Measurements from ENCODE around the gene ARHGAP40.
A peak's percentile ranks its signal among the peaks of the same experiment; 100 is the strongest.

ARHGAP40 gene

GRCh38 chr20:38601216-38602184, at the start of gene ARHGAP40:
Gene ARHGAP40 (plus strand): TSS chr20:38601809.
- Histone ChIP-seq H3K4me3 (ENCODE audit: low read depth, low read length) (peak within 1 kb of the TSS; percentile 72), H3K36me3 (ENCODE audit: control insufficient read depth, insufficient read depth, low read length) (no peaks in the 10 kb centered on the region), H3K9ac (ENCODE audit: low read depth, low read length) (peak within 1 kb of the TSS; percentile 65)

GRCh38 chr20:38554986-38555385, 46.6 kb upstream of the ARHGAP40 start:
- Histone ChIP-seq H3K9me3 (ENCODE audit: control insufficient read depth, insufficient read depth, low read length) (no peaks in the 10 kb centered on the region), H3K36me3 (ENCODE audit: control insufficient read depth, insufficient read depth, low read length) (peaks cover 2% of the 10 kb centered on the region), H3K4me3 (ENCODE audit: low read depth, low read length) (no peak overlapping the region), H3K9ac (ENCODE audit: low read depth, low read length) (no peak overlapping the region), H3K27me3 (ENCODE audit: control insufficient read depth, insufficient read depth, low read length) (no peaks in the 10 kb centered on the region), H3K4me1 (ENCODE audit: control insufficient read depth, insufficient read depth, low read length) (no peaks in the 10 kb centered on the region)

More at GRCh38 chr20:38601216-38602184, at the start of gene ARHGAP40:
- Histone ChIP-seq H3K27me3 (ENCODE audit: control insufficient read depth, insufficient read depth, low read length) (peaks cover 15% of the 10 kb centered on the region), H3K9me3 (ENCODE audit: control insufficient read depth, insufficient read depth, low read length) (no peaks in the 10 kb centered on the region), H3K4me1 (ENCODE audit: control insufficient read depth, insufficient read depth, low read length) (peaks cover 8% of the 10 kb centered on the region)

- no peaks in the 10 kb centered on the region for H3K9me3 ChIP-seq (ENCODE audit: control insufficient read depth, insufficient read depth, low read length)
- H3K36me3 ChIP-seq (ENCODE audit: control insufficient read depth, insufficient read depth, low read length): peaks cover 2% of the 10 kb centered on the region
- H3K4me1 ChIP-seq (ENCODE audit: control insufficient read depth, insufficient read depth, low read length): no peaks in the 10 kb centered on the region
- no peak overlapping the region for H3K4me3 ChIP-seq (ENCODE audit: low read depth, low read length)
- no peaks in the 10 kb centered on the region for H3K27me3 ChIP-seq (ENCODE audit: control insufficient read depth, insufficient read depth, low read length)
- H3K9ac ChIP-seq (ENCODE audit: low read depth, low read length): no peak overlapping the region
These were observed 46.2 kb upstream of the ARHGAP40 start for GRCh38 chr20:38555395-38555794.

- H3K9ac ChIP-seq (ENCODE audit: low read depth, low read length): no peak overlapping the region
- H3K36me3 ChIP-seq (ENCODE audit: control insufficient read depth, insufficient read depth, low read length): no peaks in the 10 kb centered on the region
- no peaks in the 10 kb centered on the region for H3K4me1 ChIP-seq (ENCODE audit: control insufficient read depth, insufficient read depth, low read length)
- H3K27me3 ChIP-seq (ENCODE audit: control insufficient read depth, insufficient read depth, low read length): no peaks in the 10 kb centered on the region
- H3K9me3 ChIP-seq (ENCODE audit: control insufficient read depth, insufficient read depth, low read length): no peaks in the 10 kb centered on the region
- no peak overlapping the region for H3K4me3 ChIP-seq (ENCODE audit: low read depth, low read length)
These were observed 44.4 kb upstream of the ARHGAP40 start for GRCh38 chr20:38557174-38557573.

GRCh38 chr20:38558596-38559360, 42.8 kb upstream of the ARHGAP40 start:
- no peaks in the 10 kb centered on the region for H3K36me3 ChIP-seq (ENCODE audit: control insufficient read depth, insufficient read depth, low read length)
- no peaks in the 10 kb centered on the region for H3K27me3 ChIP-seq (ENCODE audit: control insufficient read depth, insufficient read depth, low read length)
- H3K9ac ChIP-seq (ENCODE audit: low read depth, low read length): no peak overlapping the region
- no peak overlapping the region for H3K4me3 ChIP-seq (ENCODE audit: low read depth, low read length)
- no peaks in the 10 kb centered on the region for H3K9me3 ChIP-seq (ENCODE audit: control insufficient read depth, insufficient read depth, low read length)
- H3K4me1 ChIP-seq (ENCODE audit: control insufficient read depth, insufficient read depth, low read length): no peaks in the 10 kb centered on the region

GRCh38 chr20:38559764-38560163, 41.8 kb upstream of the ARHGAP40 start:
- H3K4me1 ChIP-seq (ENCODE audit: control insufficient read depth, insufficient read depth, low read length): no peaks in the 10 kb centered on the region
- no peaks in the 10 kb centered on the region for H3K36me3 ChIP-seq (ENCODE audit: control insufficient read depth, insufficient read depth, low read length)
- H3K9me3 ChIP-seq (ENCODE audit: control insufficient read depth, insufficient read depth, low read length): no peaks in the 10 kb centered on the region
- no peaks in the 10 kb centered on the region for H3K27me3 ChIP-seq (ENCODE audit: control insufficient read depth, insufficient read depth, low read length)
- no peak overlapping the region for H3K9ac ChIP-seq (ENCODE audit: low read depth, low read length)
- no peak overlapping the region for H3K4me3 ChIP-seq (ENCODE audit: low read depth, low read length)

GRCh38 chr20:38563802-38564431, 37.7 kb upstream of the ARHGAP40 start:
- Histone ChIP-seq H3K27me3 (ENCODE audit: control insufficient read depth, insufficient read depth, low read length) (no peaks in the 10 kb centered on the region), H3K4me1 (ENCODE audit: control insufficient read depth, insufficient read depth, low read length) (no peaks in the 10 kb centered on the region), H3K36me3 (ENCODE audit: control insufficient read depth, insufficient read depth, low read length) (no peaks in the 10 kb centered on the region), H3K9ac (ENCODE audit: low read depth, low read length) (no peak overlapping the region), H3K4me3 (ENCODE audit: low read depth, low read length) (no peak overlapping the region), H3K9me3 (ENCODE audit: control insufficient read depth, insufficient read depth, low read length) (no peaks in the 10 kb centered on the region)

- no peak overlapping the region for H3K4me3 ChIP-seq (ENCODE audit: low read depth, low read length)
- H3K9ac ChIP-seq (ENCODE audit: low read depth, low read length): no peak overlapping the region
- no peaks in the 10 kb centered on the region for H3K36me3 ChIP-seq (ENCODE audit: control insufficient read depth, insufficient read depth, low read length)
- H3K4me1 ChIP-seq (ENCODE audit: control insufficient read depth, insufficient read depth, low read length): no peaks in the 10 kb centered on the region
- no peaks in the 10 kb centered on the region for H3K27me3 ChIP-seq (ENCODE audit: control insufficient read depth, insufficient read depth, low read length)
- no peaks in the 10 kb centered on the region for H3K9me3 ChIP-seq (ENCODE audit: control insufficient read depth, insufficient read depth, low read length)
These were observed 36.9 kb upstream of the ARHGAP40 start for GRCh38 chr20:38564680-38565079.

GRCh38 chr20:38566036-38566598, 35.5 kb upstream of the ARHGAP40 start:
- H3K9me3 ChIP-seq (ENCODE audit: control insufficient read depth, insufficient read depth, low read length): no peaks in the 10 kb centered on the region
- no peak overlapping the region for H3K4me3 ChIP-seq (ENCODE audit: low read depth, low read length)
- no peak overlapping the region for H3K9ac ChIP-seq (ENCODE audit: low read depth, low read length)
- no peaks in the 10 kb centered on the region for H3K4me1 ChIP-seq (ENCODE audit: control insufficient read depth, insufficient read depth, low read length)
- H3K36me3 ChIP-seq (ENCODE audit: control insufficient read depth, insufficient read depth, low read length): no peaks in the 10 kb centered on the region
- H3K27me3 ChIP-seq (ENCODE audit: control insufficient read depth, insufficient read depth, low read length): no peaks in the 10 kb centered on the region

GRCh38 chr20:38569747-38570525, 31.7 kb upstream of the ARHGAP40 start:
- Histone ChIP-seq H3K36me3 (ENCODE audit: control insufficient read depth, insufficient read depth, low read length) (no peaks in the 10 kb centered on the region), H3K4me3 (ENCODE audit: low read depth, low read length) (no peak overlapping the region), H3K4me1 (ENCODE audit: control insufficient read depth, insufficient read depth, low read length) (no peaks in the 10 kb centered on the region), H3K9ac (ENCODE audit: low read depth, low read length) (no peak overlapping the region), H3K9me3 (ENCODE audit: control insufficient read depth, insufficient read depth, low read length) (no peaks in the 10 kb centered on the region), H3K27me3 (ENCODE audit: control insufficient read depth, insufficient read depth, low read length) (no peaks in the 10 kb centered on the region)

GRCh38 chr20:38573413-38573812, 28.2 kb upstream of the ARHGAP40 start:
- Histone ChIP-seq H3K27me3 (ENCODE audit: control insufficient read depth, insufficient read depth, low read length) (no peaks in the 10 kb centered on the region), H3K9ac (ENCODE audit: low read depth, low read length) (no peak overlapping the region), H3K4me1 (ENCODE audit: control insufficient read depth, insufficient read depth, low read length) (no peaks in the 10 kb centered on the region), H3K9me3 (ENCODE audit: control insufficient read depth, insufficient read depth, low read length) (no peaks in the 10 kb centered on the region), H3K36me3 (ENCODE audit: control insufficient read depth, insufficient read depth, low read length) (no peaks in the 10 kb centered on the region), H3K4me3 (ENCODE audit: low read depth, low read length) (no peak overlapping the region)
